GM23338 (cell line): Measurements from ENCODE around the gene ADORA1. TPM values are rescaled to one million over a fixed set of nuclear protein-coding genes. Genes with fewer than 3 reads are reported as not detected.

Experiments used
- ATAC-seq: fragments of 200-7000 bp; cut with Tn5 transposase; 3 replicates; pipeline ENCODE4 v1.9.1; 2020
- DNase-seq: peaks from one replicate; pipeline ENCODE4 v3.0.0-alpha.2; 2015; ENCODE audit warnings: low spot score
- H2AFZ ChIP-seq: fragments of 200-600 bp; sonication (generic); 2 replicates; pipeline ENCODE4 v1.8.0; 2016; ENCODE audit warnings: antibody characterized with exemption, mild to moderate bottlenecking, moderate library complexity
- H3F3A ChIP-seq: fragments of 200-600 bp; sonication (generic); replicated peaks from 2 replicates; pipeline ENCODE4 v1.8.0; 2017; ENCODE audit warnings: antibody characterized with exemption, mixed run types, low read depth
- H3K27ac ChIP-seq: fragments of 200-600 bp; sonication (generic); 2 replicates; pipeline ENCODE4 v1.6.1; 2016; ENCODE audit warnings: low read depth
- H3K27me3 ChIP-seq: fragments of 200-600 bp; sonication (generic); 2 replicates; pipeline ENCODE4 v1.8.0; 2016; ENCODE audit warnings: mild to moderate bottlenecking, mixed run types, moderate library complexity; ENCODE audit not compliant: insufficient read depth
- H3K36me3 ChIP-seq: fragments of 200-600 bp; sonication (generic); 2 replicates; pipeline ENCODE4 v1.8.0; 2016; ENCODE audit warnings: mild to moderate bottlenecking; ENCODE audit not compliant: insufficient read depth
- H3K4me1 ChIP-seq: fragments of 200-600 bp; sonication (generic); 2 replicates; pipeline ENCODE4 v1.8.0; 2016; ENCODE audit warnings: mild to moderate bottlenecking, moderate library complexity; ENCODE audit not compliant: insufficient read depth
- H3K4me2 ChIP-seq: fragments of 200-600 bp; sonication (generic); 2 replicates; pipeline ENCODE4 v1.7.1; 2017; ENCODE audit warnings: mixed run types
- H3K4me3 ChIP-seq: fragments of 200-600 bp; sonication (generic); 2 replicates; pipeline ENCODE4 v1.6.1; 2016; ENCODE audit warnings: mixed run types
- H3K79me2 ChIP-seq: fragments of 200-600 bp; sonication (generic); replicated peaks from 2 replicates; pipeline ENCODE4 v1.8.0; 2017; ENCODE audit warnings: mild to moderate bottlenecking; ENCODE audit not compliant: insufficient read depth
- H3K9me2 ChIP-seq: fragments of 200-600 bp; sonication (generic); 2 replicates; pipeline ENCODE4 v1.8.0; 2017; ENCODE audit not compliant: insufficient read depth
- H4K20me1 ChIP-seq: fragments of 200-600 bp; sonication (generic); replicated peaks from 2 replicates; pipeline ENCODE4 v1.8.0; 2017; ENCODE audit warnings: mild to moderate bottlenecking; ENCODE audit not compliant: insufficient read depth
- H3K27ac Mint-ChIP-seq: 2 replicates; pipeline ENCODE4 v1.8.0; 2020; ENCODE audit warnings: inconsistent platforms, mild to moderate bottlenecking, moderate library complexity, mixed read lengths
- H3K27me3 Mint-ChIP-seq: 3 replicates; pipeline ENCODE4 v1.8.0; 2022; ENCODE audit warnings: low read depth, mild to moderate bottlenecking, moderate library complexity, mixed read lengths, inconsistent platforms; ENCODE audit not compliant: insufficient read depth, poor library complexity
- H3K36me3 Mint-ChIP-seq: 3 replicates; pipeline ENCODE4 v1.8.0; 2021; ENCODE audit warnings: low read depth, mild to moderate bottlenecking, inconsistent platforms, moderate library complexity, mixed read lengths
- H3K4me1 Mint-ChIP-seq: 3 replicates; pipeline ENCODE4 v1.8.0; 2020; ENCODE audit warnings: mild to moderate bottlenecking, inconsistent platforms, mixed read lengths
- H3K4me3 Mint-ChIP-seq: 3 replicates; pipeline ENCODE4 v1.8.0; 2021; ENCODE audit warnings: moderate library complexity, mild to moderate bottlenecking, inconsistent platforms, mixed read lengths
- H3K9me3 Mint-ChIP-seq: 3 replicates; pipeline ENCODE4 v1.8.0; 2020; ENCODE audit warnings: moderate library complexity, mild to moderate bottlenecking, inconsistent platforms, mixed read lengths
- CREB1 ChIP-seq: fragments of 250-450 bp; sonication (Bioruptor Pico); IDR thresholded peaks from 2 replicates; pipeline ENCODE4 v1.5.0; 2020; ENCODE audit warnings: low read depth, mild to moderate bottlenecking, moderate library complexity
- EZH2 ChIP-seq: fragments of 200-600 bp; sonication (generic); IDR thresholded peaks from one replicate; pipeline ENCODE4 v1.8.0; 2017; ENCODE audit warnings: antibody characterized with exemption, mild to moderate bottlenecking, low read depth; ENCODE audit not compliant: unreplicated experiment
- EZH2phosphoT487 ChIP-seq: fragments of 200-600 bp; sonication (generic); IDR thresholded peaks from one replicate; pipeline ENCODE4 v1.8.1; 2018; ENCODE audit warnings: antibody characterized with exemption; ENCODE audit not compliant: unreplicated experiment
- NANOG ChIP-seq: IDR thresholded peaks from 2 replicates; pipeline ENCODE4 v1.6.1; 2016; ENCODE audit warnings: antibody characterized with exemption, borderline replicate concordance
- POLR2AphosphoS5 ChIP-seq: IDR thresholded peaks from 2 replicates; pipeline ENCODE4 v1.6.1; 2016; ENCODE audit warnings: antibody characterized with exemption, low read depth
- ZNF114 ChIP-seq: fragments of 250-450 bp; sonication (Bioruptor Pico); IDR thresholded peaks from 2 replicates; pipeline ENCODE4 v1.5.0; 2020; ENCODE audit warnings: mild to moderate bottlenecking, moderate library complexity
- ZNF331 ChIP-seq: fragments of 250-450 bp; sonication (Bioruptor Pico); IDR thresholded peaks from 2 replicates; pipeline ENCODE4 v1.5.0; 2020; ENCODE audit warnings: low read depth, mild to moderate bottlenecking, moderate library complexity
- polyA plus RNA-seq: library from polyadenylated mRNA; unstranded; fragments of >200 nt; fragmentation: Nextera tagmentation; extraction: Ambion mirVana; gene quantifications from 2 replicates; pipeline ENCODE4 v1.2.1, GENCODE V29; 2016
- total RNA-seq: library from RNA; depleted of rRNA; stranded (reverse); fragments of >200 nt; shearing (Covaris generic); gene quantifications from 2 replicates; pipeline ENCODE4 v1.2.3, GENCODE V29; 2014
- TF ChIP-seq, protein P1 (sequence below): fragments of 250-450 bp; sonication (Bioruptor Pico); IDR thresholded peaks from 2 replicates; pipeline ENCODE4 v1.5.0; 2020; ENCODE audit warnings: mild to moderate bottlenecking, moderate library complexity
- TF ChIP-seq, protein P2 (sequence below): IDR thresholded peaks from one replicate; pipeline ENCODE4 v1.6.1; 2018; ENCODE audit warnings: antibody characterized with exemption; ENCODE audit not compliant: unreplicated experiment
- TF ChIP-seq, protein P3 (sequence below): IDR thresholded peaks from 2 replicates; pipeline ENCODE4 v1.6.1; 2016; ENCODE audit warnings: antibody characterized with exemption
- TF ChIP-seq, protein P4 (sequence below), 2 experiments: fragments of 200-600 bp in 1 of 2; sonication (generic) in 1 of 2; conservative IDR thresholded peaks; 2 replicates each; pipeline versions ENCODE4 v1.5.1 to v1.6.1; 2016 to 2017; ENCODE audit warnings: antibody characterized with exemption in 2 of 2, low read depth in 2 of 2, mild to moderate bottlenecking in 2 of 2, moderate library complexity in 1 of 2

Gene ADORA1
- total and polyA plus RNA-seq, 2 experiments from 2014 or later = 0.63 to 1.8 TPM

DNA sequence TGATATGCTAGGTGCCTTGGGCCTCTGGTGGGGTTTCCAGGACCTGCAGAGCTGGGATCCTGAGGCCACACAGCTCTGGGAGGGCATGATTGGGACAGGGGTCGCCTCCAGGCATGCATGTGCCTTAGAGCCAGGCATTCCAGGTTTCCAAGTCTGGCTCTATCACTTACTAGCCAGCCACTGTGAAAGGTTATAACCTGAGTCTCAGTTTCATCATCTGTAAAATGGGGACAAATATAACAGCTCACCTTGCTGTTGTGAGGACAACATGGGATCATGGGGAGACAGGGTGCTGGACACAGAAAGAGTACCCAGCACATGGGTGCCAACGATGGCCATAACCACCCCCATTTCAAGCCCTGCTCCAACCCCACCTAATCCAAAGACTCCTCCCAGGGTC lies 56.3 kb downstream of the ADORA1 start (continued):
- TF ChIP-seq, protein P1, sequence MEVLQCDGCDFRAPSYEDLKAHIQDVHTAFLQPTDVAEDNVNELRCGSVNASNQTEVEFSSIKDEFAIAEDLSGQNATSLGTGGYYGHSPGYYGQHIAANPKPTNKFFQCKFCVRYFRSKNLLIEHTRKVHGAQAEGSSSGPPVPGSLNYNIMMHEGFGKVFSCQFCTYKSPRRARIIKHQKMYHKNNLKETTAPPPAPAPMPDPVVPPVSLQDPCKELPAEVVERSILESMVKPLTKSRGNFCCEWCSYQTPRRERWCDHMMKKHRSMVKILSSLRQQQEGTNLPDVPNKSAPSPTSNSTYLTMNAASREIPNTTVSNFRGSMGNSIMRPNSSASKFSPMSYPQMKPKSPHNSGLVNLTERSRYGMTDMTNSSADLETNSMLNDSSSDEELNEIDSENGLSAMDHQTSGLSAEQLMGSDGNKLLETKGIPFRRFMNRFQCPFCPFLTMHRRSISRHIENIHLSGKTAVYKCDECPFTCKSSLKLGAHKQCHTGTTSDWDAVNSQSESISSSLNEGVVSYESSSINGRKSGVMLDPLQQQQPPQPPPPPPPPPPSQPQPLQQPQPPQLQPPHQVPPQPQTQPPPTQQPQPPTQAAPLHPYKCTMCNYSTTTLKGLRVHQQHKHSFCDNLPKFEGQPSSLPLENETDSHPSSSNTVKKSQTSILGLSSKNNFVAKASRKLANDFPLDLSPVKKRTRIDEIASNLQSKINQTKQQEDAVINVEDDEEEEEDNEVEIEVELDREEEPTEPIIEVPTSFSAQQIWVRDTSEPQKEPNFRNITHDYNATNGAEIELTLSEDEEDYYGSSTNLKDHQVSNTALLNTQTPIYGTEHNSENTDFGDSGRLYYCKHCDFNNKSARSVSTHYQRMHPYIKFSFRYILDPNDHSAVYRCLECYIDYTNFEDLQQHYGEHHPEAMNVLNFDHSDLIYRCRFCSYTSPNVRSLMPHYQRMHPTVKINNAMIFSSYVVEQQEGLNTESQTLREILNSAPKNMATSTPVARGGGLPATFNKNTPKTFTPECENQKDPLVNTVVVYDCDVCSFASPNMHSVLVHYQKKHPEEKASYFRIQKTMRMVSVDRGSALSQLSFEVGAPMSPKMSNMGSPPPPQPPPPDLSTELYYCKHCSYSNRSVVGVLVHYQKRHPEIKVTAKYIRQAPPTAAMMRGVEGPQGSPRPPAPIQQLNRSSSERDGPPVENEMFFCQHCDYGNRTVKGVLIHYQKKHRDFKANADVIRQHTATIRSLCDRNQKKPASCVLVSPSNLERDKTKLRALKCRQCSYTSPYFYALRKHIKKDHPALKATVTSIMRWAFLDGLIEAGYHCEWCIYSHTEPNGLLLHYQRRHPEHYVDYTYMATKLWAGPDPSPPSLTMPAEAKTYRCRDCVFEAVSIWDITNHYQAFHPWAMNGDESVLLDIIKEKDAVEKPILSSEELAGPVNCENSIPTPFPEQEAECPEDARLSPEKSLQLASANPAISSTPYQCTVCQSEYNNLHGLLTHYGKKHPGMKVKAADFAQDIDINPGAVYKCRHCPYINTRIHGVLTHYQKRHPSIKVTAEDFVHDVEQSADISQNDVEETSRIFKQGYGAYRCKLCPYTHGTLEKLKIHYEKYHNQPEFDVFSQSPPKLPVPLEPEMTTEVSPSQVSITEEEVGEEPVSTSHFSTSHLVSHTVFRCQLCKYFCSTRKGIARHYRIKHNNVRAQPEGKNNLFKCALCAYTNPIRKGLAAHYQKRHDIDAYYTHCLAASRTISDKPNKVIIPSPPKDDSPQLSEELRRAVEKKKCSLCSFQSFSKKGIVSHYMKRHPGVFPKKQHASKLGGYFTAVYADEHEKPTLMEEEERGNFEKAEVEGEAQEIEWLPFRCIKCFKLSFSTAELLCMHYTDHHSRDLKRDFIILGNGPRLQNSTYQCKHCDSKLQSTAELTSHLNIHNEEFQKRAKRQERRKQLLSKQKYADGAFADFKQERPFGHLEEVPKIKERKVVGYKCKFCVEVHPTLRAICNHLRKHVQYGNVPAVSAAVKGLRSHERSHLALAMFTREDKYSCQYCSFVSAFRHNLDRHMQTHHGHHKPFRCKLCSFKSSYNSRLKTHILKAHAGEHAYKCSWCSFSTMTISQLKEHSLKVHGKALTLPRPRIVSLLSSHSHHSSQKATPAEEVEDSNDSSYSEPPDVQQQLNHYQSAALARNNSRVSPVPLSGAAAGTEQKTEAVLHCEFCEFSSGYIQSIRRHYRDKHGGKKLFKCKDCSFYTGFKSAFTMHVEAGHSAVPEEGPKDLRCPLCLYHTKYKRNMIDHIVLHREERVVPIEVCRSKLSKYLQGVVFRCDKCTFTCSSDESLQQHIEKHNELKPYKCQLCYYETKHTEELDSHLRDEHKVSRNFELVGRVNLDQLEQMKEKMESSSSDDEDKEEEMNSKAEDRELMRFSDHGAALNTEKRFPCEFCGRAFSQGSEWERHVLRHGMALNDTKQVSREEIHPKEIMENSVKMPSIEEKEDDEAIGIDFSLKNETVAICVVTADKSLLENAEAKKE (CRISPR knock-in tag) = no peak
- TF ChIP-seq, protein P2, sequence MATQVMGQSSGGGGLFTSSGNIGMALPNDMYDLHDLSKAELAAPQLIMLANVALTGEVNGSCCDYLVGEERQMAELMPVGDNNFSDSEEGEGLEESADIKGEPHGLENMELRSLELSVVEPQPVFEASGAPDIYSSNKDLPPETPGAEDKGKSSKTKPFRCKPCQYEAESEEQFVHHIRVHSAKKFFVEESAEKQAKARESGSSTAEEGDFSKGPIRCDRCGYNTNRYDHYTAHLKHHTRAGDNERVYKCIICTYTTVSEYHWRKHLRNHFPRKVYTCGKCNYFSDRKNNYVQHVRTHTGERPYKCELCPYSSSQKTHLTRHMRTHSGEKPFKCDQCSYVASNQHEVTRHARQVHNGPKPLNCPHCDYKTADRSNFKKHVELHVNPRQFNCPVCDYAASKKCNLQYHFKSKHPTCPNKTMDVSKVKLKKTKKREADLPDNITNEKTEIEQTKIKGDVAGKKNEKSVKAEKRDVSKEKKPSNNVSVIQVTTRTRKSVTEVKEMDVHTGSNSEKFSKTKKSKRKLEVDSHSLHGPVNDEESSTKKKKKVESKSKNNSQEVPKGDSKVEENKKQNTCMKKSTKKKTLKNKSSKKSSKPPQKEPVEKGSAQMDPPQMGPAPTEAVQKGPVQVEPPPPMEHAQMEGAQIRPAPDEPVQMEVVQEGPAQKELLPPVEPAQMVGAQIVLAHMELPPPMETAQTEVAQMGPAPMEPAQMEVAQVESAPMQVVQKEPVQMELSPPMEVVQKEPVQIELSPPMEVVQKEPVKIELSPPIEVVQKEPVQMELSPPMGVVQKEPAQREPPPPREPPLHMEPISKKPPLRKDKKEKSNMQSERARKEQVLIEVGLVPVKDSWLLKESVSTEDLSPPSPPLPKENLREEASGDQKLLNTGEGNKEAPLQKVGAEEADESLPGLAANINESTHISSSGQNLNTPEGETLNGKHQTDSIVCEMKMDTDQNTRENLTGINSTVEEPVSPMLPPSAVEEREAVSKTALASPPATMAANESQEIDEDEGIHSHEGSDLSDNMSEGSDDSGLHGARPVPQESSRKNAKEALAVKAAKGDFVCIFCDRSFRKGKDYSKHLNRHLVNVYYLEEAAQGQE = no peak

DNA sequence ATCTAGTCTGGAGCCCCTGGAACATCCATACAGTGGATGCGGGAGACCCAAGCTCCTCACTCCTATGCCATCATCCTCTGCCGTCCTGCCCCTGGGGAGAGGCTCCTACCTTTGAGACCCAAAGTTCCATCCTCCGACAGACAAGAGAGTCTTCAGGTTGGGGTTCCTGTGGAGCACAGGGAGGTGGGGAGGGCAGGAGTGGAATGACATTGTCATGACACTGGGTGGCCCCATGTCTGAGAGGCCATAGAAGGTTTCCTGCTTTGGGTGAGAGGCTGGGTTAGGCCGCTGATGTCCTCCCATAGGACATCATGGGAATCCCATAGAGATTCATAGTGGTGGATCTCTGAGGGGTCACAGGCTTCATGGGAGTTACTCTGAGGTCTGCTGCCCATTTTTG lies 56.9 kb downstream of the ADORA1 start:
- peaks cover 3% of the 10 kb centered on the region for H3K27me3 Mint-ChIP-seq
- H3K36me3 Mint-ChIP-seq = no peaks in the 10 kb centered on the region
- H3K4me1 Mint-ChIP-seq = peaks cover 33% of the 10 kb centered on the region
- TF ChIP-seq, protein P3, sequence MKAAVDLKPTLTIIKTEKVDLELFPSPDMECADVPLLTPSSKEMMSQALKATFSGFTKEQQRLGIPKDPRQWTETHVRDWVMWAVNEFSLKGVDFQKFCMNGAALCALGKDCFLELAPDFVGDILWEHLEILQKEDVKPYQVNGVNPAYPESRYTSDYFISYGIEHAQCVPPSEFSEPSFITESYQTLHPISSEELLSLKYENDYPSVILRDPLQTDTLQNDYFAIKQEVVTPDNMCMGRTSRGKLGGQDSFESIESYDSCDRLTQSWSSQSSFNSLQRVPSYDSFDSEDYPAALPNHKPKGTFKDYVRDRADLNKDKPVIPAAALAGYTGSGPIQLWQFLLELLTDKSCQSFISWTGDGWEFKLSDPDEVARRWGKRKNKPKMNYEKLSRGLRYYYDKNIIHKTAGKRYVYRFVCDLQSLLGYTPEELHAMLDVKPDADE = no peak
- no peak for TF ChIP-seq EZH2
- TF ChIP-seq, protein P4, sequence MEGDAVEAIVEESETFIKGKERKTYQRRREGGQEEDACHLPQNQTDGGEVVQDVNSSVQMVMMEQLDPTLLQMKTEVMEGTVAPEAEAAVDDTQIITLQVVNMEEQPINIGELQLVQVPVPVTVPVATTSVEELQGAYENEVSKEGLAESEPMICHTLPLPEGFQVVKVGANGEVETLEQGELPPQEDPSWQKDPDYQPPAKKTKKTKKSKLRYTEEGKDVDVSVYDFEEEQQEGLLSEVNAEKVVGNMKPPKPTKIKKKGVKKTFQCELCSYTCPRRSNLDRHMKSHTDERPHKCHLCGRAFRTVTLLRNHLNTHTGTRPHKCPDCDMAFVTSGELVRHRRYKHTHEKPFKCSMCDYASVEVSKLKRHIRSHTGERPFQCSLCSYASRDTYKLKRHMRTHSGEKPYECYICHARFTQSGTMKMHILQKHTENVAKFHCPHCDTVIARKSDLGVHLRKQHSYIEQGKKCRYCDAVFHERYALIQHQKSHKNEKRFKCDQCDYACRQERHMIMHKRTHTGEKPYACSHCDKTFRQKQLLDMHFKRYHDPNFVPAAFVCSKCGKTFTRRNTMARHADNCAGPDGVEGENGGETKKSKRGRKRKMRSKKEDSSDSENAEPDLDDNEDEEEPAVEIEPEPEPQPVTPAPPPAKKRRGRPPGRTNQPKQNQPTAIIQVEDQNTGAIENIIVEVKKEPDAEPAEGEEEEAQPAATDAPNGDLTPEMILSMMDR (conservative IDR thresholded peaks at IDR 0.05; ENCODE audit: low read depth in 2 of 2) = no peak
- no peak for TF ChIP-seq ZNF331
- TF ChIP-seq NANOG = no peak
- no peak for TF ChIP-seq EZH2phosphoT487
- TF ChIP-seq CREB1 (CRISPR knock-in tag) = no peak
- TF ChIP-seq ZNF114 (CRISPR knock-in tag) = no peak
- TF ChIP-seq POLR2AphosphoS5 = no peak

More for the DNA sequence above, 56.9 kb downstream of the ADORA1 start:
- H3K4me3 Mint-ChIP-seq = no peak overlapping the region
- Histone ChIP-seq H3K36me3 (no peaks in the 10 kb centered on the region), H3F3A (no peaks in the 10 kb centered on the region), H3K4me3 (no peak overlapping the region), H3K9me2 (0 out of 2 replicates have a peak, but pooled peaks cover 5% of the 10 kb centered on the region), H4K20me1 (no peaks in the 10 kb centered on the region), H3K79me2 (no peaks in the 10 kb centered on the region), H3K4me2 (no peak overlapping the region), H2AFZ (no peak overlapping the region), H3K4me1 (peaks cover 17% of the 10 kb centered on the region), H3K27ac (no peak overlapping the region), H3K27me3 (no peaks in the 10 kb centered on the region)
- DNase-seq (no peak), ATAC-seq (no peak)
- no peak overlapping the region for H3K27ac Mint-ChIP-seq
- no peaks in the 10 kb centered on the region for H3K9me3 Mint-ChIP-seq
